Smooth muscle cell (in vitro differentiated cells): ENCODE measurements around the gene CBX4. TPM values are rescaled to one million over a fixed set of nuclear protein-coding genes. Genes with fewer than 3 reads are reported as not detected.

ENCODE experiments used
- DNase-seq: peaks from one replicate; lab custom pipeline; 2025; ENCODE audit not compliant: unreplicated experiment; lab: John Stamatoyannopoulos, UW
- H2AFZ ChIP-seq: fragments of 200-600 bp; sonication (generic); 2 replicates; pipeline ENCODE4 v1.6.0; 2016; ENCODE audit warnings: antibody characterized with exemption, low read depth, mild to moderate bottlenecking
- H3F3A ChIP-seq: fragments of 200-600 bp; sonication (generic); 2 replicates; pipeline ENCODE4 v1.6.0; 2017; ENCODE audit warnings: antibody characterized with exemption, low read depth
- H3K27ac ChIP-seq: fragments of 200-600 bp; sonication (generic); 2 replicates; pipeline ENCODE4 v1.5.1; 2016; ENCODE audit warnings: low read depth, mild to moderate bottlenecking
- H3K27me3 ChIP-seq: fragments of 200-600 bp; sonication (generic); 2 replicates; pipeline ENCODE4 v1.6.1; 2016; ENCODE audit warnings: low read depth, mild to moderate bottlenecking
- H3K36me3 ChIP-seq: fragments of 200-600 bp; sonication (generic); 2 replicates; pipeline ENCODE4 v1.5.1; 2016; ENCODE audit warnings: low read depth
- H3K4me1 ChIP-seq: fragments of 200-600 bp; sonication (generic); 2 replicates; pipeline ENCODE4 v1.5.1; 2016; ENCODE audit warnings: low read depth
- H3K4me2 ChIP-seq: fragments of 200-600 bp; sonication (generic); 2 replicates; pipeline ENCODE4 v1.6.0; 2016; ENCODE audit warnings: mild to moderate bottlenecking
- H3K4me3 ChIP-seq: fragments of 200-600 bp; sonication (generic); 2 replicates; pipeline ENCODE4 v1.5.1; 2016; ENCODE audit warnings: mild to moderate bottlenecking
- H3K79me2 ChIP-seq: fragments of 200-600 bp; sonication (generic); 2 replicates; pipeline ENCODE4 v1.6.0; 2016; ENCODE audit warnings: low read depth, mild to moderate bottlenecking
- H3K9ac ChIP-seq: fragments of 200-600 bp; sonication (generic); 2 replicates; pipeline ENCODE4 v1.6.0; 2016; ENCODE audit warnings: low read depth
- H3K9me3 ChIP-seq: fragments of 200-600 bp; sonication (generic); replicated peaks from 2 replicates; pipeline ENCODE4 v1.5.1; 2016; ENCODE audit warnings: low read depth
- H4K20me1 ChIP-seq: fragments of 200-600 bp; sonication (generic); 2 replicates; pipeline ENCODE4 v1.6.0; 2016; ENCODE audit warnings: low read depth
- WGBS: methylation state at CpG from one replicate; pipeline ENCODE4 v1.1.7; 2016; ENCODE audit warnings: low lambda C conversion rate; 5-methylcytosine and 5-hydroxymethylcytosine counted together
- polyA plus RNA-seq: library from polyadenylated mRNA; unstranded; fragments of >200 nt; fragmentation: Nextera tagmentation; extraction: Ambion mirVana; gene quantifications from 2 replicates; pipeline ENCODE4 v1.2.1, GENCODE V29; 2016
- total RNA-seq: library from RNA; depleted of rRNA; stranded (reverse); fragments of >200 nt; gene quantifications from 2 replicates; pipeline ENCODE4 v1.2.3, GENCODE V29; 2014
- TF ChIP-seq, protein P1 (sequence below): fragments of 200-600 bp; sonication (generic); IDR thresholded peaks from 2 replicates; pipeline ENCODE4 v1.5.1; 2017; ENCODE audit warnings: borderline replicate concordance, mild to moderate bottlenecking, antibody characterized with exemption; ENCODE audit not compliant: insufficient read depth, poor library complexity, severe bottlenecking

CBX4 gene
- total and polyA plus RNA-seq, 2 experiments from 2014 or later: 17.4 to 44.6 TPM

DNA sequence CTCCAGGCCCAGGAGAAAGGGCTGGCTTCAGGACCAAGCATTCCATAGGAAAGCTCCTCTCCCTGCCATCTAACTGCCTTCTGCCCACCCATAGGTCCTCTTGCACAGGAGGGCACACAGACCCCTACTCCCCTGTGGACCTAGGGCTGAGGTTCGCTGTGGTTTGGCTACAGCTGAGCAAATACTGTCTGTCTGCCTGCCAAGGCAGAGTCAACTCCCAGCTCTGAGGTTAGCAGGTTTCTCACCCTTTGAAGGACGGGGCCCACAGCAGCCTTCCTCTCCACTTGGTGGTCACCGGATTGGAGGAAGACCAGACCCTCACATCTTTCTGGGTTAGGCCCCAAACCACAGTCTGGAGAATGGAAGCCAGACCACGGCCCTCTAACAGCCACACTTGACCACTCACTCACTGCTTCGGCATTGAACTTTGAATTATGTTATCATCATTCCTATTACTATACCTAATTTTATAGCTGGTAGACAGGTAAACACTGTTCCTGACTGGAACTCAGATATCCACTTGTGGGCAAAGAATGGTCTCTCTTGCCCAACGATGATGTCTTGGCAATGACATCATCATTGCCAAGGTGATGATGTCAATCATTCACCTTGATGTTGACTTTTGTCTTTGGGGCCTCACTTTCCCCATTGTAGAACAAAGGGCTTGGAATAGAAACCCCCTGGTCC lies 14.2 kb downstream of the CBX4 start:
- WGBS: 87% methylated on average over 6 of the region's 6 CpGs
- no peaks in the 10 kb centered on the region for H3K79me2 ChIP-seq
- H3K27ac ChIP-seq: no peak overlapping the region
- H3K4me2 ChIP-seq: no peak overlapping the region
- no peaks in the 10 kb centered on the region for H3K36me3 ChIP-seq
- no peak overlapping the region for H3K4me3 ChIP-seq
- H3F3A ChIP-seq: peaks cover 2% of the 10 kb centered on the region
- no peaks in the 10 kb centered on the region for H3K9me3 ChIP-seq
- peaks cover 26% of the 10 kb centered on the region for H3K27me3 ChIP-seq
- H4K20me1 ChIP-seq: no peaks in the 10 kb centered on the region
- no peak overlapping the region for H3K9ac ChIP-seq
- H3K4me1 ChIP-seq: no peaks in the 10 kb centered on the region
- no peak overlapping the region for H2AFZ ChIP-seq
- no peak for DNase-seq
- TF ChIP-seq, protein P1, sequence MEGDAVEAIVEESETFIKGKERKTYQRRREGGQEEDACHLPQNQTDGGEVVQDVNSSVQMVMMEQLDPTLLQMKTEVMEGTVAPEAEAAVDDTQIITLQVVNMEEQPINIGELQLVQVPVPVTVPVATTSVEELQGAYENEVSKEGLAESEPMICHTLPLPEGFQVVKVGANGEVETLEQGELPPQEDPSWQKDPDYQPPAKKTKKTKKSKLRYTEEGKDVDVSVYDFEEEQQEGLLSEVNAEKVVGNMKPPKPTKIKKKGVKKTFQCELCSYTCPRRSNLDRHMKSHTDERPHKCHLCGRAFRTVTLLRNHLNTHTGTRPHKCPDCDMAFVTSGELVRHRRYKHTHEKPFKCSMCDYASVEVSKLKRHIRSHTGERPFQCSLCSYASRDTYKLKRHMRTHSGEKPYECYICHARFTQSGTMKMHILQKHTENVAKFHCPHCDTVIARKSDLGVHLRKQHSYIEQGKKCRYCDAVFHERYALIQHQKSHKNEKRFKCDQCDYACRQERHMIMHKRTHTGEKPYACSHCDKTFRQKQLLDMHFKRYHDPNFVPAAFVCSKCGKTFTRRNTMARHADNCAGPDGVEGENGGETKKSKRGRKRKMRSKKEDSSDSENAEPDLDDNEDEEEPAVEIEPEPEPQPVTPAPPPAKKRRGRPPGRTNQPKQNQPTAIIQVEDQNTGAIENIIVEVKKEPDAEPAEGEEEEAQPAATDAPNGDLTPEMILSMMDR: no peak

GRCh38 chr17:79824234-79824633 lies 15.0 kb downstream of the CBX4 start:
- WGBS: 96% methylated on average over 17 of the region's 17 CpGs

DNA sequence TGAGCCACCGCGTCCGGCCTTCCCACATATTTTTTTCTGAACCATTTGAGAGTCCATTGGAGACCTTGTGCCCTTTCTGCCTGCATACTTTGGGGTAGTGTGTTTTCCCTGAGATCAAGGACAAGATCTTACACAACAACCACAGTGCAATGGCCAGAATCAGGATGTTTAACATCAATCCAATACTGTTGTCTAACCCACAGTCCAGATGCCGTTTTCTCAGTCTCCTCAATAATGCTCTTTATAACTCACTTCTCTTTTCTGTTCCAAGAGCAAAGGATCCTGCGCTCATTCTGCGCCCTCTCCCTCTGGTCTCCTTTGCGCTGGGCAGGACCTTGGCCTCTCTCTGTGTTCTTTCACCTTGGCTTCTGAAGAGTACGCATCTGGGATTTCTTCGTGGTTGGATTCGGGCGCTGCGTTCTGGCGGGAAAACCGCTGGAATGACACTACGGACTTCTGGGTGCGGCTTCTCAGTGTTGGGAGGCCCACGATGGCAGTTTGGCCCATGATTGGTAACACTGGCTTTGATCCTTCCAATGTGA lies 16.6 kb downstream of the CBX4 start:
- WGBS: 96% methylated on average over 17 of the region's 17 CpGs
- Histone ChIP-seq H3K27ac (no peak overlapping the region), H2AFZ (no peak overlapping the region), H3K9me3 (no peaks in the 10 kb centered on the region), H3K36me3 (no peaks in the 10 kb centered on the region), H3K4me3 (no peak overlapping the region), H3F3A (no peaks in the 10 kb centered on the region), H3K79me2 (no peaks in the 10 kb centered on the region), H3K4me1 (no peaks in the 10 kb centered on the region), H4K20me1 (no peaks in the 10 kb centered on the region), H3K27me3 (peaks cover 49% of the 10 kb centered on the region), H3K4me2 (no peak overlapping the region), H3K9ac (no peak overlapping the region)
- no peak for DNase-seq
- TF ChIP-seq, protein P1: no peak

More at GRCh38 chr17:79824234-79824633, 15.0 kb downstream of the CBX4 start:
- peaks cover 34% of the 10 kb centered on the region for H3K27me3 ChIP-seq
- H3K79me2 ChIP-seq: no peaks in the 10 kb centered on the region
- no peaks in the 10 kb centered on the region for H4K20me1 ChIP-seq
- no peak overlapping the region for H3K4me2 ChIP-seq
- H3K36me3 ChIP-seq: no peaks in the 10 kb centered on the region
- DNase-seq: no peak
- H3K9ac ChIP-seq: no peak overlapping the region
- no peaks in the 10 kb centered on the region for H3K4me1 ChIP-seq
- H3K9me3 ChIP-seq: no peaks in the 10 kb centered on the region
- H3K4me3 ChIP-seq: no peak overlapping the region
- no peaks in the 10 kb centered on the region for H3F3A ChIP-seq
- no peak overlapping the region for H3K27ac ChIP-seq
- no peak overlapping the region for H2AFZ ChIP-seq
- TF ChIP-seq, protein P1: no peak
